Trophoblast cell (in vitro differentiated cells and primary cell): Measurements from ENCODE around the gene RAB3C.
A peak's percentile ranks its signal among the peaks of the same experiment; 100 is the strongest.

Experiments used
- DNase-seq, 2 donors: peaks; one replicate each; pipeline ENCODE4 v3.0.0-alpha.2; 2016
- H2AFZ ChIP-seq: 2 replicates; pipeline ENCODE4 v1.6.1; 2013; ENCODE audit warnings: low read length, moderate library complexity, mild to moderate bottlenecking; ENCODE audit not compliant: insufficient read depth, poor library complexity
- H2AK5ac ChIP-seq: 2 replicates; pipeline ENCODE4 v1.6.1; 2013; ENCODE audit warnings: mild to moderate bottlenecking, low read length
- H2BK120ac ChIP-seq: 2 replicates; pipeline ENCODE4 v1.6.1; 2013; ENCODE audit warnings: low read length, mild to moderate bottlenecking, moderate library complexity; ENCODE audit not compliant: insufficient read depth, poor library complexity
- H2BK12ac ChIP-seq: 2 replicates; pipeline ENCODE4 v1.6.1; 2013; ENCODE audit warnings: mild to moderate bottlenecking, low read length, moderate library complexity
- H2BK5ac ChIP-seq: 2 replicates; pipeline ENCODE4 v1.6.1; 2013; ENCODE audit warnings: low read length, low read depth, moderate library complexity, mild to moderate bottlenecking; ENCODE audit not compliant: poor library complexity
- H3K14ac ChIP-seq: 2 replicates; pipeline ENCODE4 v1.6.1; 2013; ENCODE audit warnings: mild to moderate bottlenecking, low read length
- H3K18ac ChIP-seq: 2 replicates; pipeline ENCODE4 v1.6.1; 2013; ENCODE audit warnings: mild to moderate bottlenecking, low read length
- H3K23ac ChIP-seq: 2 replicates; pipeline ENCODE4 v1.6.1; 2013; ENCODE audit warnings: low read length
- H3K27ac ChIP-seq: 2 replicates; pipeline ENCODE4 v1.5.1; 2013; ENCODE audit warnings: low read depth, mild to moderate bottlenecking, inconsistent platforms, low read length, moderate library complexity
- H3K27me3 ChIP-seq: 2 replicates; pipeline ENCODE4 v1.6.1; 2013; ENCODE audit warnings: inconsistent platforms, mild to moderate bottlenecking, low read length, moderate library complexity; ENCODE audit not compliant: insufficient read depth
- H3K36me3 ChIP-seq, 2 experiments: 1 replicate in 1 of 2; 2 replicates in 1 of 2; pipeline ENCODE4 v1.6.1; 2013; ENCODE audit warnings: low read length in 2 of 2, mild to moderate bottlenecking in 2 of 2, moderate library complexity in 1 of 2; ENCODE audit not compliant: insufficient read depth in 2 of 2, control insufficient read depth in 1 of 2
- H3K4ac ChIP-seq: 2 replicates; pipeline ENCODE4 v1.6.1; 2013; ENCODE audit warnings: low read depth, mild to moderate bottlenecking, low read length, moderate library complexity
- H3K4me1 ChIP-seq, 2 experiments: 1 replicate in 1 of 2; 2 replicates in 1 of 2; pipeline ENCODE4 v1.6.1; 2013; ENCODE audit warnings: low read length in 2 of 2, mild to moderate bottlenecking in 2 of 2, moderate library complexity in 1 of 2; ENCODE audit not compliant: insufficient read depth in 2 of 2, control insufficient read depth in 1 of 2
- H3K4me2 ChIP-seq: 2 replicates; pipeline ENCODE4 v1.6.1; 2013; ENCODE audit warnings: inconsistent platforms, mild to moderate bottlenecking, low read length, moderate library complexity
- H3K4me3 ChIP-seq: 2 replicates; pipeline ENCODE4 v1.5.1; 2013; ENCODE audit warnings: mild to moderate bottlenecking, low read depth, low read length, inconsistent platforms
- H3K79me1 ChIP-seq: one replicate; pipeline ENCODE4 v1.6.1; 2013; ENCODE audit warnings: low read length
- H3K79me2 ChIP-seq: 2 replicates; pipeline ENCODE4 v1.6.1; 2013; ENCODE audit warnings: low read length, mild to moderate bottlenecking; ENCODE audit not compliant: control insufficient read depth, insufficient read depth, poor library complexity
- H3K9ac ChIP-seq: 2 replicates; pipeline ENCODE4 v1.6.1; 2013; ENCODE audit warnings: mild to moderate bottlenecking, low read length
- H3K9me3 ChIP-seq: 2 replicates; pipeline ENCODE4 v1.6.1; 2013; ENCODE audit warnings: low read depth, mild to moderate bottlenecking, control low read depth, inconsistent platforms, low read length; ENCODE audit not compliant: insufficient read depth
- H4K12ac ChIP-seq: 2 replicates; pipeline ENCODE4 v1.6.1; 2013; ENCODE audit warnings: low read depth, mild to moderate bottlenecking, low read length, moderate library complexity
- H4K8ac ChIP-seq: 2 replicates; pipeline ENCODE4 v1.6.1; 2013; ENCODE audit warnings: low read depth, mild to moderate bottlenecking, low read length, moderate library complexity
- H4K91ac ChIP-seq: one replicate; pipeline ENCODE4 v1.6.1; 2013; ENCODE audit warnings: low read depth, mild to moderate bottlenecking, low read length, moderate library complexity
- WGBS: extraction: QIAGEN DNeasy Blood & Tissue Kit; methylation state at CpG from one replicate; pipeline ENCODE4 v1.1.7; 2013; ENCODE audit warnings: missing lambda C conversion rate; ENCODE audit not compliant: insufficient read length, insufficient coverage; ENCODE audit errors: extremely low coverage; 5-methylcytosine and 5-hydroxymethylcytosine counted together

Gene RAB3C

GRCh38 chr5:58797021-58797420 lies 214.1 kb downstream of the RAB3C start:
- no peaks in the 10 kb centered on the region for H3K27me3 ChIP-seq
- H4K91ac ChIP-seq, result no peak overlapping the region
- no peak overlapping the region for H3K4me3 ChIP-seq
- no peak overlapping the region for H4K8ac ChIP-seq
- H4K12ac ChIP-seq, result no peak overlapping the region
- no peak overlapping the region for H3K23ac ChIP-seq
- H2BK12ac ChIP-seq, result no peak overlapping the region
- H2BK120ac ChIP-seq, result no peak overlapping the region
- no peak overlapping the region for H3K18ac ChIP-seq
- no peak for DNase-seq
- no peaks in the 10 kb centered on the region for H3K79me1 ChIP-seq
- no peaks in the 10 kb centered on the region for H3K4me1 ChIP-seq
- H3K9me3 ChIP-seq, result no peaks in the 10 kb centered on the region
- no peak overlapping the region for H2BK5ac ChIP-seq
- no peak overlapping the region for H2AK5ac ChIP-seq
- H3K36me3 ChIP-seq, result no peaks in the 10 kb centered on the region
- H3K27ac ChIP-seq, result no peak overlapping the region
- no peak overlapping the region for H3K14ac ChIP-seq
- no peak overlapping the region for H3K4ac ChIP-seq
- no peak overlapping the region for H3K9ac ChIP-seq
- no peak overlapping the region for H2AFZ ChIP-seq
- H3K79me2 ChIP-seq, result no peaks in the 10 kb centered on the region
- no peak overlapping the region for H3K4me2 ChIP-seq

- H4K8ac ChIP-seq, result no peak overlapping the region
- no peaks in the 10 kb centered on the region for H3K79me1 ChIP-seq
- no peak overlapping the region for H4K12ac ChIP-seq
- no peaks in the 10 kb centered on the region for H3K79me2 ChIP-seq
- no peak overlapping the region for H3K23ac ChIP-seq
- H3K36me3 ChIP-seq, result no peaks in the 10 kb centered on the region
- no peak overlapping the region for H3K9ac ChIP-seq
- DNase-seq, result no peak
- no peak overlapping the region for H2AK5ac ChIP-seq
- no peaks in the 10 kb centered on the region for H3K9me3 ChIP-seq
- no peak overlapping the region for H3K14ac ChIP-seq
- no peaks in the 10 kb centered on the region for H3K27me3 ChIP-seq
- H2AFZ ChIP-seq, result no peak overlapping the region
- no peak overlapping the region for H2BK5ac ChIP-seq
- H2BK120ac ChIP-seq, result no peak overlapping the region
- no peaks in the 10 kb centered on the region for H3K4me1 ChIP-seq
- no peak overlapping the region for H2BK12ac ChIP-seq
- no peak overlapping the region for H3K18ac ChIP-seq
- no peak overlapping the region for H3K4me2 ChIP-seq
- H3K4me3 ChIP-seq, result no peak overlapping the region
- H4K91ac ChIP-seq, result no peak overlapping the region
- H3K27ac ChIP-seq, result no peak overlapping the region
- no peak overlapping the region for H3K4ac ChIP-seq
- no CpG with 5 or more reads among the region's 7 CpGs for WGBS
These were observed 217.5 kb downstream of the RAB3C start for GRCh38 chr5:58800356-58800755.

GRCh38 chr5:58800861-58801540 lies 218.1 kb downstream of the RAB3C start:
- Histone ChIP-seq H2AK5ac (no peak overlapping the region), H4K12ac (no peak overlapping the region), H3K4ac (no peak overlapping the region), H3K4me3 (no peak overlapping the region), H3K79me1 (no peaks in the 10 kb centered on the region), H3K36me3 (no peaks in the 10 kb centered on the region), H3K23ac (no peak overlapping the region), H4K8ac (no peak overlapping the region), H2AFZ (no peak overlapping the region), H3K9ac (no peak overlapping the region), H2BK5ac (no peak overlapping the region), H3K79me2 (no peaks in the 10 kb centered on the region), H4K91ac (no peak overlapping the region), H2BK120ac (no peak overlapping the region), H3K27me3 (no peaks in the 10 kb centered on the region), H3K18ac (no peak overlapping the region), H3K4me1 (no peaks in the 10 kb centered on the region), H3K4me2 (no peak overlapping the region), H2BK12ac (no peak overlapping the region), H3K9me3 (no peaks in the 10 kb centered on the region), H3K14ac (no peak overlapping the region), H3K27ac (no peak overlapping the region)
- DNase-seq, result peak; percentile 89 to 96
- no CpG with 5 or more reads among the region's 5 CpGs for WGBS

- no peak overlapping the region for H4K12ac ChIP-seq
- H2BK5ac ChIP-seq, result no peak overlapping the region
- H3K79me1 ChIP-seq, result no peaks in the 10 kb centered on the region
- H4K91ac ChIP-seq, result no peak overlapping the region
- no peak overlapping the region for H2BK120ac ChIP-seq
- no peak overlapping the region for H3K23ac ChIP-seq
- H2AK5ac ChIP-seq, result no peak overlapping the region
- H3K4me3 ChIP-seq, result no peak overlapping the region
- H2BK12ac ChIP-seq, result no peak overlapping the region
- no peaks in the 10 kb centered on the region for H3K27me3 ChIP-seq
- H3K18ac ChIP-seq, result no peak overlapping the region
- no peaks in the 10 kb centered on the region for H3K4me1 ChIP-seq
- no peaks in the 10 kb centered on the region for H3K36me3 ChIP-seq
- no peak for DNase-seq
- no peak overlapping the region for H3K4ac ChIP-seq
- H3K9ac ChIP-seq, result no peak overlapping the region
- H3K4me2 ChIP-seq, result no peak overlapping the region
- no peaks in the 10 kb centered on the region for H3K79me2 ChIP-seq
- H2AFZ ChIP-seq, result no peak overlapping the region
- H4K8ac ChIP-seq, result no peak overlapping the region
- H3K14ac ChIP-seq, result no peak overlapping the region
- no peaks in the 10 kb centered on the region for H3K9me3 ChIP-seq
- H3K27ac ChIP-seq, result no peak overlapping the region
These were observed 220.2 kb downstream of the RAB3C start for GRCh38 chr5:58803056-58803455.
